Measurements from ENCODE around the gene DDI2.

The DDI2 gene

DNA sequence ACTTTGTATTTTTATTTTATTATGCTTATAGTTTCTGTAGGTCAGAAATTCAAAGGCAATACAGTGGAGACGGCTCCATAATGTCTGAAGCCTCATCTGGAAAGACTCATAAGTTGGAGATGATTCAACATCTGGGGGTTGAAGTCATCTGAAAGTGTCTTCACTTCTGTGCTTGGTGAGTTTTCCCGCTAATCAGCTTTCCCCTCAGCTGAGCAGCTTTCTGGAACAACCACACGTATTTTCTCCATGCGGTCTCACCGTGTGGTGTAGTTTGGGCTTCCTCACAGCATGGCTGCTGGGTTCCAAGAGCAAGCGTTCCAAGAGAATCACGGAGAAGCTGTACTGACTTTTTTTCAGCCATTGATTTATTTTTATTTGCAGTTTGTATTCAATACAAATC lies 7.6 kb upstream of the DDI2 start:
- TF ChIP-seq, protein P1, sequence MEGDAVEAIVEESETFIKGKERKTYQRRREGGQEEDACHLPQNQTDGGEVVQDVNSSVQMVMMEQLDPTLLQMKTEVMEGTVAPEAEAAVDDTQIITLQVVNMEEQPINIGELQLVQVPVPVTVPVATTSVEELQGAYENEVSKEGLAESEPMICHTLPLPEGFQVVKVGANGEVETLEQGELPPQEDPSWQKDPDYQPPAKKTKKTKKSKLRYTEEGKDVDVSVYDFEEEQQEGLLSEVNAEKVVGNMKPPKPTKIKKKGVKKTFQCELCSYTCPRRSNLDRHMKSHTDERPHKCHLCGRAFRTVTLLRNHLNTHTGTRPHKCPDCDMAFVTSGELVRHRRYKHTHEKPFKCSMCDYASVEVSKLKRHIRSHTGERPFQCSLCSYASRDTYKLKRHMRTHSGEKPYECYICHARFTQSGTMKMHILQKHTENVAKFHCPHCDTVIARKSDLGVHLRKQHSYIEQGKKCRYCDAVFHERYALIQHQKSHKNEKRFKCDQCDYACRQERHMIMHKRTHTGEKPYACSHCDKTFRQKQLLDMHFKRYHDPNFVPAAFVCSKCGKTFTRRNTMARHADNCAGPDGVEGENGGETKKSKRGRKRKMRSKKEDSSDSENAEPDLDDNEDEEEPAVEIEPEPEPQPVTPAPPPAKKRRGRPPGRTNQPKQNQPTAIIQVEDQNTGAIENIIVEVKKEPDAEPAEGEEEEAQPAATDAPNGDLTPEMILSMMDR (IDR thresholded peaks at IDR 0.05; ENCODE audit: borderline replicate concordance, extremely low read depth, low read length, poor library complexity, severe bottlenecking): no peak
- no peak for TF ChIP-seq EZH2 (IDR thresholded peaks at IDR 0.05; ENCODE audit: borderline replicate concordance, low read depth, low read length, severe bottlenecking)
- H3K36me3 ChIP-seq (ENCODE audit: insufficient read depth, low read length): no peaks in the 10 kb centered on the region
- H3K4me2 ChIP-seq (ENCODE audit: insufficient read depth, low read length): no peak overlapping the region
- H3K79me2 ChIP-seq (ENCODE audit: insufficient read depth, low read length): no peaks in the 10 kb centered on the region
- H3K27ac ChIP-seq (ENCODE audit: low read length): no peak overlapping the region
- H3K4me3 ChIP-seq (ENCODE audit: low read depth in 1 of 2, low read length in 2 of 2): no peak overlapping the region
- H3K9me3 ChIP-seq (ENCODE audit: insufficient read depth, low read length, severe bottlenecking): no peaks in the 10 kb centered on the region
- no peaks in the 10 kb centered on the region for H3K4me1 ChIP-seq (ENCODE audit: insufficient read depth, low read length)
- no peak overlapping the region for H2AFZ ChIP-seq (ENCODE audit: low read depth, low read length)
- DNase-seq (no peak), ATAC-seq (ENCODE audit: insufficient read depth, low read depth) (no peak)
- H3K9ac ChIP-seq (ENCODE audit: low read depth, low read length): no peak overlapping the region
- no peaks in the 10 kb centered on the region for H4K20me1 ChIP-seq (ENCODE audit: insufficient read depth, low read length)
- no peaks in the 10 kb centered on the region for H3K27me3 ChIP-seq (ENCODE audit: insufficient read depth, low read length, poor library complexity)

DNA sequence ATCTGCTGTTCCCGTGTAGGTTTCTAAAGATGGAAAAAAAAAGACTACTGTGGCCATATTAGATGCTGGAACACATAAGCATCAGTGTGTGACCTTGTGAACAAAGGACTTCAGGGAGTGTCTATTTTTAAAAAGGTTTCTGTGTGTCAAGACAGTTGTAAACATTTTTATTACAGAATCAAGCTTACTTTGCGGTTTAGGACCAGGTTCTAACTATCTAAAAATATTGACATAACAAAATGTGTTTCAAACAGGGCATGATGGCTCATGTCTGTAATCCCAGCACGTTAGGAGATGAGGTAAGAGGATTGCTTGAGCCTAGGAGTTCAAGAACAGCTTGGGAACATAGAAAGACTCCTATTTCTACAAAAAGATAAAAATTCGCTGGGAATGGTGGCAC lies 7.1 kb upstream of the DDI2 start:
- no peaks in the 10 kb centered on the region for H3K4me1 ChIP-seq (ENCODE audit: insufficient read depth, low read length)
- no peak overlapping the region for H3K4me3 ChIP-seq (ENCODE audit: low read depth in 1 of 2, low read length in 2 of 2)
- TF ChIP-seq EZH2 (IDR thresholded peaks at IDR 0.05; ENCODE audit: borderline replicate concordance, low read depth, low read length, severe bottlenecking): no peak
- TF ChIP-seq, protein P1 (IDR thresholded peaks at IDR 0.05; ENCODE audit: borderline replicate concordance, extremely low read depth, low read length, poor library complexity, severe bottlenecking): no peak
- H3K9me3 ChIP-seq (ENCODE audit: insufficient read depth, low read length, severe bottlenecking): no peaks in the 10 kb centered on the region
- H3K36me3 ChIP-seq (ENCODE audit: insufficient read depth, low read length): no peaks in the 10 kb centered on the region
- no peak for DNase-seq
- H2AFZ ChIP-seq (ENCODE audit: low read depth, low read length): no peak overlapping the region
- H3K79me2 ChIP-seq (ENCODE audit: insufficient read depth, low read length): no peaks in the 10 kb centered on the region
- no peak overlapping the region for H3K9ac ChIP-seq (ENCODE audit: low read depth, low read length)
- no peak overlapping the region for H3K27ac ChIP-seq (ENCODE audit: low read length)
- H4K20me1 ChIP-seq (ENCODE audit: insufficient read depth, low read length): no peaks in the 10 kb centered on the region
- no peaks in the 10 kb centered on the region for H3K27me3 ChIP-seq (ENCODE audit: insufficient read depth, low read length, poor library complexity)
- ATAC-seq (ENCODE audit: insufficient read depth, low read depth): no peak
- no peak overlapping the region for H3K4me2 ChIP-seq (ENCODE audit: insufficient read depth, low read length)

DNA sequence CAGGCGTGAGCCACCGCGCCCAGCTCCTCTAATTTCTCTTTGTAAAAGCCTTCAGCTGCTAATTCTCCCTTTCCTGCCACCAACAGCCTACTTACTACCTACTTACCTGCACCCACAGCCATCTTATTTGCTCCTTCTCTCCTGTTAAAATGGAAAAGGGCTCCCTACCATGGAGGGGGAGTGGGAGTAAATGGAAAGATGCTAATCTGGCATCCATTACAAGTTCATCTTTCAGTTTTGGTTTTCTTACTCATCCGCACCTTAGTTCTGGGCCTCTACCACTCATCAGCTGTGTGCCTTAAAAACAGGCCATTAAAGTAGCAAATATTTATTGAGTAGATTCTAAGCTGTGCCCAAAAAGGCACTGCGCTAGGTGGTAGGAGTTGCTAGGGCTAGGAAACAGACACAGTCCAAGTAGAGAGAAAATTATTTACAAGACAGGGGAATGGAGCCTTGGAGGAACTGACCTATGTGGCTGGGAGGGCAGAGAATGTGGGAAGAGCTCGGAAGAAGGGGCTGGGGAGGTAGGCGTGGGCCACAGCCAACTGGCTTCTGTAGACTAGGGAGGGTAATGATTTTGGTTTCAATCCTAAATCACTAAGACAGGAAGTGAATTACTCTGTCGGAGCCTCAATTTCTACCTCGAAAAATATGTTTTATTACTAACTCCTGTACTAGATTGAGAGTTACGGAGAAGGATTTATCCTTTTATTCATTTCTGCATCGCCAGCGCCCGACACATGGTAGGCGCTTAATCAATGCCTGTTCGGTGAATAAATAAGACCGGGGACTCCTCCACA lies 685 bp upstream of the DDI2 start:
- no peaks in the 10 kb centered on the region for H3K27me3 ChIP-seq (ENCODE audit: insufficient read depth, low read length, poor library complexity)
- H3K4me3 ChIP-seq (ENCODE audit: low read depth in 1 of 2, low read length in 2 of 2): peak overlapping the region; percentile 34 to 93; a peak in 3 of 4 replicates
- H3K4me1 ChIP-seq (ENCODE audit: insufficient read depth, low read length): peaks cover 48% of the 10 kb centered on the region
- peaks cover 20% of the 10 kb centered on the region; the same call in 1 of the 2 replicates for H4K20me1 ChIP-seq (ENCODE audit: insufficient read depth, low read length)
- TF ChIP-seq EZH2 (IDR thresholded peaks at IDR 0.05; ENCODE audit: borderline replicate concordance, low read depth, low read length, severe bottlenecking): no peak
- H3K36me3 ChIP-seq (ENCODE audit: insufficient read depth, low read length): peaks cover 14% of the 10 kb centered on the region
- peak overlapping the region; percentile 80 for H3K27ac ChIP-seq (ENCODE audit: low read length)
- ATAC-seq (ENCODE audit: insufficient read depth, low read depth): peak; percentile 37
- H3K4me2 ChIP-seq (ENCODE audit: insufficient read depth, low read length): peak overlapping the region; percentile 94
- H3K9ac ChIP-seq (ENCODE audit: low read depth, low read length): peak overlapping the region; percentile 83
- H2AFZ ChIP-seq (ENCODE audit: low read depth, low read length): peak overlapping the region; percentile 93
- H3K79me2 ChIP-seq (ENCODE audit: insufficient read depth, low read length): peaks cover 43% of the 10 kb centered on the region
- no peak for DNase-seq
- no peaks in the 10 kb centered on the region for H3K9me3 ChIP-seq (ENCODE audit: insufficient read depth, low read length, severe bottlenecking)

DNA sequence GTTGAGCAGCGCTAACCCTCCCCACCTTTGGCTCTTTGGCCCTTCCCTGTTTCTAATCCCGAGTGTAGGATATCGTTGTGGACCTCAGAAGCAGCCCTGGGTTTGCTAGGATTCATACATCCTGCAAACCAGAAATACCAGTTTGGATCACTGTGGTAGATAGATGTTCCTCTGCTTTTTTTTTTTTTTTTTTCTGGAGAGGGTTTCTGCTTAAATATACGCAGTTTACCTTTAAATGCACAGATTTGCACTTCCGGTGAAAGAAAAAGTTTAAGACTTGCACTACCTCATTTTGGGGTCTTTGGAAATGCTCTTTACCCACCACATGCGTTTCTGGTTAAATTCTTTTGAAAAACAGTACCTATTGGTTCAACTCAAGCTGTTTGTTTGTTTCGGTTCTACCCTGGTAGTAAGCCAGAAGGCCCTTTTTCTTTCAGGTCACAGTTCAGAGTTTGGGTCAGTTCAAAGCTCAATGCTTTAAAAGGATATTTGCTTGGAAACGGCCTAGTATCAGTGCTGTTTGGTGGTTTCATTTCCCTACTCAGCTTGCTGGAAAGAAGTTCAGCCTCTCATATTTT lies 908 bp downstream of the DDI2 start:
- peaks cover 16% of the 10 kb centered on the region for H3K36me3 ChIP-seq (ENCODE audit: insufficient read depth, low read length)
- peaks cover 33% of the 10 kb centered on the region; the same call in 1 of the 2 replicates for H4K20me1 ChIP-seq (ENCODE audit: insufficient read depth, low read length)
- peak overlapping the region; percentile 76 for H3K27ac ChIP-seq (ENCODE audit: low read length)
- peak overlapping the region; percentile 83 for H2AFZ ChIP-seq (ENCODE audit: low read depth, low read length)
- no peaks in the 10 kb centered on the region for H3K27me3 ChIP-seq (ENCODE audit: insufficient read depth, low read length, poor library complexity)
- no peak for DNase-seq
- no peaks in the 10 kb centered on the region for H3K9me3 ChIP-seq (ENCODE audit: insufficient read depth, low read length, severe bottlenecking)
- no peak for ATAC-seq (ENCODE audit: insufficient read depth, low read depth)
- peak overlapping the region; percentile 79 to 93 for H3K4me3 ChIP-seq (ENCODE audit: low read depth in 1 of 2, low read length in 2 of 2)
- H3K79me2 ChIP-seq (ENCODE audit: insufficient read depth, low read length): peaks cover 59% of the 10 kb centered on the region
- H3K4me1 ChIP-seq (ENCODE audit: insufficient read depth, low read length): peaks cover 49% of the 10 kb centered on the region
- peak overlapping the region; percentile 94 for H3K4me2 ChIP-seq (ENCODE audit: insufficient read depth, low read length)
- TF ChIP-seq, protein P1 (IDR thresholded peaks at IDR 0.05; ENCODE audit: borderline replicate concordance, extremely low read depth, low read length, poor library complexity, severe bottlenecking): no peak
- no peak for TF ChIP-seq EZH2 (IDR thresholded peaks at IDR 0.05; ENCODE audit: borderline replicate concordance, low read depth, low read length, severe bottlenecking)
- peak overlapping the region; percentile 83 for H3K9ac ChIP-seq (ENCODE audit: low read depth, low read length)
